Muscle of leg (tissue), 11 donors: Measurements from ENCODE around the gene TTLL9. TPM values are rescaled to one million over a fixed set of nuclear protein-coding genes. Genes with fewer than 3 reads are reported as not detected.

ENCODE experiments used
- DNase-seq: peaks from one replicate; pipeline ENCODE4 v3.0.0; 2013
- H3K27ac ChIP-seq: one replicate; pipeline ENCODE4 v1.5.1; 2013; ENCODE audit warnings: mild to moderate bottlenecking, low read length, control low read depth
- H3K27me3 ChIP-seq: one replicate; pipeline ENCODE4 v1.6.1; 2013; ENCODE audit warnings: low read length; ENCODE audit not compliant: control insufficient read depth, insufficient read depth
- H3K36me3 ChIP-seq: one replicate; pipeline ENCODE4 v1.6.1; 2013; ENCODE audit warnings: low read length; ENCODE audit not compliant: control insufficient read depth, insufficient read depth
- H3K4me1 ChIP-seq: one replicate; pipeline ENCODE4 v1.6.1; 2013; ENCODE audit warnings: low read length; ENCODE audit not compliant: control insufficient read depth, insufficient read depth
- H3K4me3 ChIP-seq: one replicate; pipeline ENCODE4 v1.5.1; 2013; ENCODE audit warnings: low read length, control low read depth
- H3K9me3 ChIP-seq: replicated peaks from 2 replicates; pipeline ENCODE4 v1.6.1; 2013; ENCODE audit warnings: low read depth, low read length; ENCODE audit not compliant: control insufficient read depth
- WGBS: methylation state at CpG from one replicate; pipeline ENCODE4 v1.1.5; 2013; ENCODE audit warnings: missing lambda C conversion rate; ENCODE audit not compliant: insufficient coverage; 5-methylcytosine and 5-hydroxymethylcytosine counted together
- polyA plus RNA-seq, 8 donors: library from polyadenylated mRNA; unstranded; fragments of 120-200 nt; gene quantifications; one replicate each; pipeline versions ENCODE4 v1.2.1 to v1.2.3, GENCODE V29; 2013; ENCODE audit warnings: inconsistent platforms in 1 of 8, low replicate concordance in 1 of 8; ENCODE audit not compliant: insufficient read length in 8 of 8, insufficient read depth in 1 of 8
- total RNA-seq: library from RNA; stranded (reverse); fragments of 120-200 nt; gene quantifications from one replicate; pipeline ENCODE4 v1.2.4, GENCODE V29; 2013

TTLL9 gene
- total and polyA plus RNA-seq, 9 donors = 0.09 to 0.35 (median 0.21) TPM; not detected in 1

DNA sequence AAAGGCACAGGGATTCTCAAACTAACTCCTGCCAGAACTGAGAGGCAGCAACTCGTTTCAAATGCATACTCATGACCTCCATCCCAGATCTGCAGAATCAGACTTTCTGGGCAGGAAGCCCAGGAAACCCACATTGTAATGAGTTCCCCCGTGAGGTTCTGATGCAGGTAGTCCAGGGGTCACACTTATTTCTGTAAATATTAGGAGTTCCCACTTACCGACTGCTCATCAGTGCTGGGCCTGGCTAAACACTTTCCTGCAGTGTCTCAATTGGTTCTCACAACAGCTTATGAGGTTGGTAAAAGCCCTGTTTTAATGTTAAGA is 11.7 kb upstream of the TTLL9 start:
- DNase-seq = peak; percentile 66
- peaks cover 34% of the 10 kb centered on the region for H3K27me3 ChIP-seq
- no CpG with 5 or more reads among the region's 3 CpGs for WGBS

DNA sequence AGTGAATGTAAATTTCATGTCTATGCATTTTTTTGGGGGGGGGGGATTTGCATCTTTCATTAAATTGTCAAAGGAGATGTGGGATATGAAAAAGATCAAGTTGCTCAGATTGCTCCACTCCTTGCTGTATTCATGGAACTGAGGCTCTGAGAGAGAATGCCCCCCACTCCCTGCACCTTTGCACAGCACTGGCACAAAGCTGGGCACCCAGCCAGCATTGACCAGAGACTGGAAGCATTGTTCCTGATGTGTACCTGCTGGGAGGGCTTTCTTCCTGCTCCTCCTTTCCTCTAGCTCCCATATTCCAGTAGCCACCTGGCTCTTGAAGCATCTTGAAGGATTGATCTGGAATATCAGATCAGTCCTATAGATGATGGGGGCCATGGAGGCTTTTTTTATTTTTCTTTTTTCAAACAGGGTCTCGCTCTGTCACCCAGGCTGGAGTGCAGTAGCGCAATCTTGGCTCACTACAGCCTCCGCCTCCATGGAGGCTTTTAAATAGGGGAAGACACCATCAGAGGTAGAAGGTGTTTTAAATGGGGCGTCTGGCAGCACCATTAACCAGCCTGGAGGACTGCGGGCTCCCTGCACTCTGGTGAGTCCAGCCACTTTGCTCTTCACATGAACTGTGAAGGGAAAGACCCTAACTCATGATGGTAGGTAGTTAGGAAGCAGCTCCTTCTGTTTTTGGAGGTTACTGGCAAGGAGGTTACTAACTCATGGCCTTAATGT is 11.0 kb upstream of the TTLL9 start:
- no CpG with 5 or more reads among the region's 5 CpGs for WGBS
- no peaks in the 10 kb centered on the region for H3K9me3 ChIP-seq
- H3K4me3 ChIP-seq = no peak overlapping the region
- peaks cover 13% of the 10 kb centered on the region for H3K4me1 ChIP-seq
- peaks cover 34% of the 10 kb centered on the region for H3K27me3 ChIP-seq
- no peaks in the 10 kb centered on the region for H3K36me3 ChIP-seq
- no peak overlapping the region for H3K27ac ChIP-seq
- no peak for DNase-seq

More for the DNA sequence above, 11.7 kb upstream of the TTLL9 start:
- Histone ChIP-seq H3K36me3 (no peaks in the 10 kb centered on the region), H3K4me1 (peaks cover 13% of the 10 kb centered on the region), H3K9me3 (no peaks in the 10 kb centered on the region), H3K27ac (no peak overlapping the region), H3K4me3 (no peak overlapping the region)

DNA sequence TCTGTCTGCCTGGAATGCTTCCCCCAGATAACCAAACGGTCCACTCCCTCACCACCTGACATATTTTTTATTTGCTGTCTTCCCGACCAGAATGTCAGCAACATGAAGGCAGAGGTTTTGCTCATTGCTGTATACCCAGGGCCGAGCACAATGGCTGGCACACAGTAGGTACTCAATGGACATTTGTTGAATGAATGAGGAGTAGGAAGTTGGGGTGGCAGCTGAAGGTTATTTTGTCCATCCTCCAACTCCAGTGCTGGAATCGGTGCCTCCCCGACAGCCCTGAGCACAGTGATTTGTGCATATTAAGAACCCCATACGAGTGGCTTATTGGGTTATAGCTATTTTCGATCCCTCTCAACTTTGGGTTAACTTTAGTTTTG is 10.4 kb upstream of the TTLL9 start:
- 100% methylated on average over 1 of the region's 7 CpGs for WGBS

DNA sequence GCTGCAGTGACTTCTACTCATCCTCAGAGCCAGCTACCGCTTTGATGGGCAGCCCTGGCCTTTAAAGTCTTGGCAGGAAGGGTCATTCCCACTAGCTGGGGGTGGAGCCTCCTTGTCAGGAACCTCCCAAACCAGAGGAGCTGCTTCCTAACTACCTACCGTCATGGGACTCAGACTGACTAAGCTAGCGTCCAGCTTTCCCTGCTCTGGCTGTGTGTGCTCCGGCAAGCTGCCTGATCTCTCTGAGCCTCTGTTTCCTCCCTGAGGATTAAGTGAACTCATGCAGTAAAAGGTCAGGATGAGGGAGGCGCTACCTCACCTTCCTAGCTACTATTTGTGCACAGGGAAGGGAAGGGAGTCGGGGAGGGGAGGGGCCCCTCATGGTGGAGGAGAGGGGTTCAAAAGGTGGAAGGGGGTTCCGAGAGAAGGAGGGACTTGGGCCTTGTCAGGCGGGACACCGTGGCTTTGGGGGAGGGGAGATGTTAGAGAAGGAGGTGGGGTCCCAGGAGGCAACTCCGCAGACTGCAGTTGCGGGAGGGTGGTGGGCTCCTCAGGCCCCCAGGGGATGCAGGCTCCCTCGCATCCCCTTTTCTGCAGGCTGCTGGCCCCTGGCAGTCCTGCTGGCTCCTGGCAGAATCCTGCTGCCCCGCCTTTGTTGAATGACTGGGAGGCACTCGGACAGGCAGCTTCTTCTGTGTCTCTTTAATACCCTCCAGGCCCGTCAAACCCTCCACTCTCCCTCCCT is 9.9 kb upstream of the TTLL9 start:
- Histone ChIP-seq H3K4me3 (peak overlapping the region; percentile 47), H3K36me3 (no peaks in the 10 kb centered on the region), H3K4me1 (peaks cover 13% of the 10 kb centered on the region), H3K9me3 (no peaks in the 10 kb centered on the region), H3K27me3 (peaks cover 34% of the 10 kb centered on the region), H3K27ac (no peak overlapping the region)
- WGBS = 5% methylated on average over 11 of the region's 15 CpGs
- peak; percentile 57 for DNase-seq

More for the DNA sequence above, 10.4 kb upstream of the TTLL9 start:
- H3K9me3 ChIP-seq = no peaks in the 10 kb centered on the region
- H3K4me1 ChIP-seq = peaks cover 13% of the 10 kb centered on the region
- peaks cover 34% of the 10 kb centered on the region for H3K27me3 ChIP-seq
- DNase-seq = no peak
- no peak overlapping the region for H3K27ac ChIP-seq
- no peak overlapping the region for H3K4me3 ChIP-seq
- no peaks in the 10 kb centered on the region for H3K36me3 ChIP-seq

DNA sequence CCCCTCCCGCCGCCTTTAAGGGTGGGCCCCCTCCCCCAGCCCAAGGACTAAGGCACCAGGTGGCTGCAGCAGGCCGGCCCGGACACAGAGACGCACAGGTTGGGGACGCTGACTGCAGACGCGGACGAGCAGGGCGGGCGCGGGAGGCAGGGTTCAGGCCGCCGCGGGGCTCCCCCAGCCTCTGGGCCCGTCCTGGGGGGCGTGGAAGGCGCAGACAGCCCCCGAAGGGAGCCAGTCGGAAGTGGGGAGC is 9.4 kb upstream of the TTLL9 start:
- under 1% methylated on average over 20 of the region's 20 CpGs for WGBS
- H3K4me1 ChIP-seq = peaks cover 13% of the 10 kb centered on the region
- peaks cover 34% of the 10 kb centered on the region for H3K27me3 ChIP-seq
- H3K4me3 ChIP-seq = peak overlapping the region; percentile 47
- no peaks in the 10 kb centered on the region for H3K36me3 ChIP-seq
- H3K9me3 ChIP-seq = no peaks in the 10 kb centered on the region
- no peak overlapping the region for H3K27ac ChIP-seq
- DNase-seq = no peak

DNA sequence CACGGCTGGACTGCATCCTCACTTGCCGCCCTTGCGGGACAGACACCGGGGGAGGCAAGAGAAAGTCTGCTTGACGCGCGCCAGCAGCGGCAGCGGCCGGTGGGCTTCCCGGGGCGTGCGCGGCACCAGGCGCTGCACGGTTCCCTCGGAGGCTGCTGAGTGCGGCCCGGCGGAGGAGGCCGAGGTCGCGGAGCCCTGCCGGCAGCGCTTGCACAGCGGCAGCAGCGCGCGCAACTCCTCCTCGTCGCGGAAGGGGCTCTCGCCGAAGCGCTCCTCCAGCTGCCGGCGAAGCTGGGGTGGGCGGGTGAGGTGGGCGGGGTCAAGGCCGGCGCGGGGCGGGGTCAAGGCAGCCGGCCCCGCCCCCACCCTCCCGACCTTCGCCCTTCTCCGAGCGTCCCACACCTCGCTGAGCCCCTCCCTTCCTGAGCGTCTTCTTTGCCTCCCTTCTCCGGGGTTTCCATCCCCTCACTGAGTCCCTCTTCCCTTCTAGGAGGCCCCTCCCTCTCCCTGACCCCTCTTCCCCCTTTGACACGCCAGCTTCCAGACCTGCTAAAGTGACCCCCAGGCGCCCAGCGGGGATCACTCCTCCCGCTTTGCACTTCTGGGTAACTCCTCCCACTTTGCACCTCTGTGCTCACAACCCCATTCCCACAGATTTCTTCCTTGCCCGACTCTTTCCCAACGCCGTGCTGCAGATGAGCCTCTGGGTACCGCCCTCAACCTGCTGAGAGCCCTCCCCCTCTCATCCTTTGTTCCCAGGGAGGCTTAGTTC is 8.9 kb upstream of the TTLL9 start:
- Histone ChIP-seq H3K27ac (no peak overlapping the region), H3K36me3 (no peaks in the 10 kb centered on the region), H3K9me3 (no peaks in the 10 kb centered on the region), H3K4me1 (peaks cover 13% of the 10 kb centered on the region), H3K27me3 (peaks cover 32% of the 10 kb centered on the region), H3K4me3 (peak overlapping the region; percentile 47)
- 3% methylated on average over 35 of the region's 60 CpGs for WGBS
- peak; percentile 83 for DNase-seq

DNA sequence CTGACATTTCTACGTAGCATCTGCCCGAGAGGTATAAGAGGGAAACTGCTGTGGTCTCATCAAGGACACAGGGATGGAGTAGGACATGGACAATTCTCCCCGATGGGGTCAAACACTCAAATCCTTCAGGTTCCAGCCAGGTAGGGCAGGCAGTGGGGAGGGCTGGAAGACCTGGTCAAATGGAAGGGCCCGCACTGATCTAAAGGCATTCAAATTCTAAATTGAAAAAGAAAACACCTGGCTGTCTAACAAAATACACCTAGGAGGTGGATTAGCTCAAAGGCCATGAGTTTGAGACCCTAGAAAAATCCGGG is 8.3 kb upstream of the TTLL9 start:
- peaks cover 32% of the 10 kb centered on the region for H3K27me3 ChIP-seq
- peaks cover 13% of the 10 kb centered on the region for H3K4me1 ChIP-seq
- no peaks in the 10 kb centered on the region for H3K36me3 ChIP-seq
- no peak overlapping the region for H3K4me3 ChIP-seq
- 70% methylated on average over 2 of the region's 5 CpGs for WGBS
- H3K9me3 ChIP-seq = no peaks in the 10 kb centered on the region
- no peak overlapping the region for H3K27ac ChIP-seq
- DNase-seq = no peak

DNA sequence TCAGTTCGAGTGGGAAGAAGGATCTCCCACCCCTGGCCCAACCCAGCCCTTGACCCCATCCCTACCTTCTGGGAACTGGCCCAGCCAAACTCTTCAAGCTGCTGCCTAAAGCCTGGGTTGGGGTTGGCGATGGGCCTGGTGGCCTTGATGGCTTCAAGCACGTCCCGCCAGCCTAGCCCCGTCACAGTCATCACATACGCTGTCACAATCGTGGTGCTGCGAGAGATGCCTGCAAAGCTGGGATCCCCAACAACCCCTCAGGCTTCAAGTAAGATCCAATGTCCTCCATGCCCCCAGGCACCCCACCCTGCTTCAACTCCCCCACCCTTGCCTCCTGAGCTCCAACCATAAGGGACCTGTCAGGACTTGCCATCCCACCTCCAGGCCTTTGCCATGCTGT is 7.9 kb upstream of the TTLL9 start:
- DNase-seq = no peak
- H3K4me3 ChIP-seq = no peak overlapping the region
- 100% methylated on average over 1 of the region's 8 CpGs for WGBS
- H3K27ac ChIP-seq = no peak overlapping the region
- peaks cover 13% of the 10 kb centered on the region for H3K4me1 ChIP-seq
- H3K36me3 ChIP-seq = no peaks in the 10 kb centered on the region
- H3K9me3 ChIP-seq = no peaks in the 10 kb centered on the region
- H3K27me3 ChIP-seq = peaks cover 30% of the 10 kb centered on the region

DNA sequence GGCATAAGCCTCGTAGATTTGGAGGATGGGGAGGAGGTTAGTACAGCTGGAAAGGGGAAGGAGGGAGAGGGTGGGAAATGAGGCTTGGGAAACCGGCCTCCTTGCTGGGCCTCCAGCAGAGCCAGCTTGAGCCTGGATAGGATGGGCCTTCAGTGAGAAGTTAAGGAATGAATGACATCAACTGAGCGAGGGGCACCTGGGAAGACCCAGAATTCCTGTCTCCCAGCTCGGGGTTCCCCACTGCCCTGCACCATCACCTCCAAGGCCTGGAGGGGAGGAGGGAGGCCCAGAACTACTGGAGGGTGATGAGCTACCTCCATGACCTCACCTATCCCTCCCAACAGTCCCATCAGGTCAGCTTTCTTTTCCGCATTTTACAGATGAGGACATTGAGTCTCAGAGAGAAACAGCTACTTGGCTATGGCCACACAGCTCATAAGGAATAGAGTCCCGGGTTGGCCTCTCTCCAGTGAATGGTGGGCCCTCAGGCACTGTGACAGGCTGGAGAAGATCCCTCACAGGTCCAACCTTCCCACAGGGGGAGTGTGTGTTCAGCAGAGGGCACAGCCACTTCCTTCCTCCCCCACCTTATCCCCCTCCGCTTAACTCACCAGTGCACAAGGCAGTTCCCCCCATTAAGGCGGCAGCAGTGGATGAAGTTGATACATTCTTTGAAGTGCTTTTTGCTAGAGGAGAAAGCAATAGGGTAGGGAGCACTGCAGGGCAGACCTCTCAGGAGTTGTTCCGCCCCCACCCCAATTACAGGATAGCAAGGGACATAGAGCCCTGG is 6.9 kb upstream of the TTLL9 start:
- H3K27me3 ChIP-seq = peaks cover 26% of the 10 kb centered on the region
- 52% methylated on average over 2 of the region's 9 CpGs for WGBS
- no peaks in the 10 kb centered on the region for H3K9me3 ChIP-seq
- H3K4me1 ChIP-seq = peaks cover 13% of the 10 kb centered on the region
- no peak overlapping the region for H3K27ac ChIP-seq
- no peak for DNase-seq
- no peak overlapping the region for H3K4me3 ChIP-seq
- H3K36me3 ChIP-seq = no peaks in the 10 kb centered on the region
